HL-60 (cell line): ENCODE data around the gene LZTR1.

ENCODE experiments used
- CTCF ChIP-seq: IDR thresholded peaks from one replicate; pipeline ENCODE4 v1.5.1; 2011; ENCODE audit warnings: low read length, control low read depth, inconsistent platforms; ENCODE audit not compliant: insufficient read depth
- GABPA ChIP-seq: IDR thresholded peaks from 2 replicates; pipeline ENCODE4 v1.6.1; 2012; ENCODE audit warnings: low read depth

GRCh38 chr22:21042978-21043859 lies 61.1 kb downstream of the LZTR1 start:
- TF ChIP-seq CTCF = no peak
- TF ChIP-seq GABPA = no peak
